ENCODE results near the gene ZSWIM6.

DNA sequence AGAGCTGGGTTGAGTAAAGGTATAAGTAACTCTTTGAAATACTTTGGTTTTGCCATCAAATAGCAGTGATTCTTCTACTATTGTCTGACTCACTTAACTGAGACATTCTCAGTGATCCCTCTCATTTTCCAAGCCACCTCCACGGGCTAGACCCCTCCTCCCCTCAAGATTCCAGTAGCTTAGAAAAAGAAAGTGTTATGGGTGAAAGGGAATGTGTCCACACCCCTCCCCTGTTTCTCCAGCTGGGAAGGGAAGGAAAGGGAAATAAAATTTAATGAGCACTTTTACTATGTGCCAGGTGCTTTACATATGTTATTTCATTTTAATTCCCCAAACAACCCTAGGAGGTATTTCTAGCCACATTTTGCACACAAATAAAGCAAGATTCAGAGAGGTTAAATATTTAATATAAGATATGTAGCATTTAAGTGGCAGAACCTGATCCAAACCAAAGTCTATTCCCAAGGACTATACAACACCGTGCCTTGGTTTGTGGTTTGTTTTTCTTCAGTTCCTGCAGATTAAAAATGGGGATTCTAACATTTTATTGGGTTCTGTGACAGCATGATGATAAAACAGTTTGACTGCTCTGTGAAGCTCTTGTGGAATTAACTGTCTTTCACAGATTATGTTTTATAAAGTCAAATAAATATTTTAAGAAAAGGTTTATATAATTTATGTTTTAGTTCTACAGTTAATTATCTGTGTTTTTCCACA lies 135.9 kb downstream of the ZSWIM6 start:
- TF ChIP-seq CTCF (IDR thresholded peaks at IDR 0.05; ENCODE audit: low read length) (no peak), EZH2 (optimal IDR thresholded peaks at IDR 0.05; ENCODE audit: low read depth, low read length) (no peak)
